ENCODE results near the gene DDX39B. TPM values are rescaled to one million over a fixed set of nuclear protein-coding genes. Genes with fewer than 3 reads are reported as not detected.

DDX39B gene
- total and polyA plus RNA-seq, 2 of the 8 experiments (the other 6 are each of a cell fraction or from before 2014, with no cell fraction given): 780 to 1,164 TPM

GRCh38 chr6:31532644-31533454 is 9.0 kb downstream of the DDX39B start:
- WGBS, 2 experiments (ENCODE audit: extremely low coverage in 1 of 2, insufficient coverage in 1 of 2, insufficient read length in 1 of 2, insufficient replicate concordance in 2 of 2, low coverage in 1 of 2, low lambda C conversion rate in 2 of 2, missing lambda C conversion rate in 1 of 2): 90% methylated on average over 8 of the region's 9 CpGs; no CpG with 5 or more reads in 1 of the 2 experiments
- H3K79me2 ChIP-seq (ENCODE audit: control insufficient read depth in 1 of 2, insufficient read depth in 2 of 2, low read length in 2 of 2): peaks cover 4 to 33% of the 10 kb centered on the region in 2 experiments; a peak in 3 of 4 replicates
- no peak overlapping the region for H4K91ac ChIP-seq (replicated peaks; ENCODE audit: insufficient read length, low read length)
- no peak overlapping the region for H3K4ac ChIP-seq (replicated peaks; ENCODE audit: insufficient read length, low read depth, low read length)
- no peak overlapping the region for H2BK15ac ChIP-seq (ENCODE audit: low read length)
- H2BK12ac ChIP-seq (ENCODE audit: low read depth, low read length): no peak overlapping the region
- H3K27me3 ChIP-seq (replicated peaks in 1 of 4; ENCODE audit: control insufficient read depth in 3 of 4, extremely low read depth in 1 of 4, insufficient read depth in 3 of 4, low read length in 3 of 4): no peaks in the 10 kb centered on the region
- H3K79me1 ChIP-seq (ENCODE audit: low read depth, low read length): peaks cover 10% of the 10 kb centered on the region; the same call in 1 of the 2 replicates
- no peaks in the 10 kb centered on the region for H3K9me3 ChIP-seq (ENCODE audit: insufficient read depth in 2 of 2, low read depth in 1 of 2, low read length in 1 of 2)
- no peak overlapping the region for H2AFZ ChIP-seq (ENCODE audit: low read length)
- ChIA-PET POLR2A (ENCODE audit: partially characterized antibody) (interaction anchor here (0.8 to 18.4 kb wide), 14 partner anchors 10 to 324 kb away, joined by 3 to 428 read pairs (median 6); partner anchors contain the start of genes ATP6V1G2, BAG6, DDX39B and NFKBIL1), CTCF (ENCODE audit: partially characterized antibody) (interaction anchor here (1.1 to 1.7 kb wide), 3 partner anchors 13 to 65 kb away, joined by 3 to 6 read pairs (median 4); partner anchors contain the start of gene ATP6V1G2)
- H3K14ac ChIP-seq (ENCODE audit: insufficient read length): no peak overlapping the region
- no peak overlapping the region for H3K9ac ChIP-seq (replicated peaks in 1 of 4; ENCODE audit: extremely low read depth in 1 of 4, low read depth in 3 of 4, low read length in 3 of 4)
- peaks cover 35 to 41% of the 10 kb centered on the region in 2 experiments for H4K20me1 ChIP-seq (replicated peaks in 1 of 2; ENCODE audit: control insufficient read depth in 1 of 2, insufficient read depth in 2 of 2, low read length in 2 of 2)
- no peaks in the 10 kb centered on the region for H3K23me2 ChIP-seq (ENCODE audit: low read depth, low read length)
- H3K4me2 ChIP-seq (ENCODE audit: insufficient read depth in 1 of 2, low read depth in 2 of 2, low read length in 2 of 2): no peak overlapping the region
- no peak overlapping the region for H4K8ac ChIP-seq (ENCODE audit: extremely low read depth, insufficient read depth, low read length)
- no peak overlapping the region for H4K5ac ChIP-seq (ENCODE audit: insufficient read length, low read depth, low read length)
- H3K18ac ChIP-seq (ENCODE audit: extremely low read depth, low read length): no peak overlapping the region
- no peak overlapping the region for H3K4me3 ChIP-seq (ENCODE audit: extremely low read depth in 1 of 4, insufficient read depth in 2 of 4, low read depth in 3 of 4, low read length in 4 of 4)
- H2BK20ac ChIP-seq (ENCODE audit: low read length): no peak overlapping the region
- H2BK120ac ChIP-seq (replicated peaks; ENCODE audit: low read depth, low read length): no peak overlapping the region
- no peak overlapping the region for H3K56ac ChIP-seq (replicated peaks; ENCODE audit: insufficient read length, low read depth, low read length)
- H2BK5ac ChIP-seq (ENCODE audit: low read depth, low read length): no peak overlapping the region
- no peak overlapping the region for H3K27ac ChIP-seq (ENCODE audit: low read depth, low read length)
- FAIRE-seq (no peak), DNase-seq (ENCODE audit: low read depth in 1 of 2, low spot score in 2 of 2) (no peak)
- H3K23ac ChIP-seq (ENCODE audit: insufficient read length): no peak overlapping the region
- H2AK5ac ChIP-seq (ENCODE audit: low read depth, low read length): no peak overlapping the region
- H3K36me3 ChIP-seq (ENCODE audit: control insufficient read depth in 2 of 4, insufficient read depth in 4 of 4, low read length in 3 of 4): peaks cover 66 to 87% (median 75%) of the 10 kb centered on the region in 4 experiments
- peaks cover 1 to 5% (median 4%) of the 10 kb centered on the region in 4 experiments; a peak in 4 of 7 replicates for H3K4me1 ChIP-seq (replicated peaks in 1 of 4; ENCODE audit: control insufficient read depth in 3 of 4, insufficient read depth in 4 of 4, low read length in 3 of 4)
- no peak for TF ChIP-seq EZH2 (IDR thresholded peaks at IDR 0.05; ENCODE audit: low read depth, low read length, severe bottlenecking)
- TF ChIP-seq USF2 (IDR thresholded peaks at IDR 0.05; ENCODE audit: low read length): no peak
- no peak for TF ChIP-seq TAF1 (IDR thresholded peaks at IDR 0.05; ENCODE audit: low read depth, low read length)
- no peak for TF ChIP-seq TAF7 (optimal IDR thresholded peaks at IDR 0.05; ENCODE audit: borderline replicate concordance, low read depth, low read length)
- no peak for TF ChIP-seq ZNF274 (IDR thresholded peaks at IDR 0.05; ENCODE audit: borderline replicate concordance, extremely low read depth, low read length)
- no peak for TF ChIP-seq SP1 (IDR thresholded peaks at IDR 0.05; ENCODE audit: low read depth, low read length)
- TF ChIP-seq POLR2AphosphoS5 (IDR thresholded peaks at IDR 0.05; ENCODE audit: low read depth, low read length): no peak; the same call in 1 of the 2 replicates
- TF ChIP-seq BACH1 (IDR thresholded peaks at IDR 0.05; ENCODE audit: low read length): no peak
- no peak for TF ChIP-seq SIX5 (IDR thresholded peaks at IDR 0.05; ENCODE audit: low read depth, low read length)
- TF ChIP-seq EP300 (IDR thresholded peaks at IDR 0.05; ENCODE audit: borderline replicate concordance in 1 of 2, low read depth in 2 of 2, low read length in 2 of 2): no peak

Data from H1 (cell line).